Right forelimb (tissue), 1 donor: Measurements from ENCODE around the gene MUS81.

Experiments
- DNase-seq: peaks from one replicate; pipeline ENCODE4 v3.0.0-alpha.2; 2018

MUS81 gene

DNA sequence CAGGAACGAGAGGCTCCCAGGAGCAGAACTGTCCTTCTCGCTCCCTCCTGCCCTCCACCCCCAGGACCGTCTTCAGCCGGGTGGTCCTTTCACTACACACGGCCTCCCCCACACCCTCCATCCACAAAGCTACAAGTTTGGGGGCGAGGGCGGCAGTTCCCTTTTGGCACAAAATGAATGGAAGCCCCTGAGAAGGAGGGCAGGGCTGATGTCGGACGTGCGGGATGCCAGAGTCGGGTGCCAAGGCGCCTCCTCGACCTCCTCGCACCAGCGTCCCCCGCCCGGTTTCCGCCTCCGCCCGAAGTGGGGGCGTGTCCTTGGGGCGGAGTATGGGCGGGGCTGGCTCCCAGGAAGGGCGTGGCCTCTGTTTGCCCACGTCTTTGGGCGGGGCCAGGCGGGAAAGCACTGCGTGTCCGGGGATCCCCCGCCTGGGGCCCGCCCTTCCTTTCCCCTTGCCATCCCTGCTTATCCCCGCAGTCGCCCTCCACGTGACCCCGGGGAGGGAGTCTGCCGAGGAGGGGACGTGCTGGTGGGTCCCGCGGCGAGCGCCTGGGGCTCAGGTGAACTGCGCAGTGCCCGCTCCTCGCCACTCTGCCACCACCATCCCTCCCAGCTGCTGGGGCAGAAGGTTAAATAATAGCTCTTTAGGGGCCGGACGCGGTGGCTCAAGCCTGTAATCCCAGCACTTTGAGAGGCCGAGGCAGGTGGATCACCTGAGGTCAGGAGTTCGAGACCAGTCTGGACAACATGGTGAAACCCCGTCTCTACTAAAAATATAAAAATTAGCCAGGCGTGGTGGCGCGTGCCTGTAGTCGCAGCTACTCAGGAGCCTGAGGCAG, 13.3 kb downstream of the MUS81 start:
- DNase-seq: peak; percentile 97

- no peak for DNase-seq
Observed at GRCh38 chr11:65879617-65880016, 19.4 kb downstream of the MUS81 start, which contains the start of gene CTSW. Gene CTSW, plus strand, starts transcription at chr11:65879837. Its CDS starts 18 bp downstream, at chr11:65879855.

GRCh38 chr11:65880027-65880426, 19.8 kb downstream of the MUS81 start:
- DNase-seq: no peak

- no peak for DNase-seq
Observed at GRCh38 chr11:65880844-65881421, 20.7 kb downstream of the MUS81 start.

- DNase-seq: peak; percentile 37
Observed at GRCh38 chr11:65882120-65883057, 22.2 kb downstream of the MUS81 start.

GRCh38 chr11:65883058-65883761, 23.0 kb downstream of the MUS81 start:
- no peak for DNase-seq

- peak; percentile 46 for DNase-seq
Observed at GRCh38 chr11:65883786-65884715, 23.8 kb downstream of the MUS81 start.

GRCh38 chr11:65884716-65885092, 24.5 kb downstream of the MUS81 start:
- DNase-seq: peak; percentile 85

- DNase-seq: no peak
Observed at GRCh38 chr11:65885231-65885630, 25.0 kb downstream of the MUS81 start.

DNA sequence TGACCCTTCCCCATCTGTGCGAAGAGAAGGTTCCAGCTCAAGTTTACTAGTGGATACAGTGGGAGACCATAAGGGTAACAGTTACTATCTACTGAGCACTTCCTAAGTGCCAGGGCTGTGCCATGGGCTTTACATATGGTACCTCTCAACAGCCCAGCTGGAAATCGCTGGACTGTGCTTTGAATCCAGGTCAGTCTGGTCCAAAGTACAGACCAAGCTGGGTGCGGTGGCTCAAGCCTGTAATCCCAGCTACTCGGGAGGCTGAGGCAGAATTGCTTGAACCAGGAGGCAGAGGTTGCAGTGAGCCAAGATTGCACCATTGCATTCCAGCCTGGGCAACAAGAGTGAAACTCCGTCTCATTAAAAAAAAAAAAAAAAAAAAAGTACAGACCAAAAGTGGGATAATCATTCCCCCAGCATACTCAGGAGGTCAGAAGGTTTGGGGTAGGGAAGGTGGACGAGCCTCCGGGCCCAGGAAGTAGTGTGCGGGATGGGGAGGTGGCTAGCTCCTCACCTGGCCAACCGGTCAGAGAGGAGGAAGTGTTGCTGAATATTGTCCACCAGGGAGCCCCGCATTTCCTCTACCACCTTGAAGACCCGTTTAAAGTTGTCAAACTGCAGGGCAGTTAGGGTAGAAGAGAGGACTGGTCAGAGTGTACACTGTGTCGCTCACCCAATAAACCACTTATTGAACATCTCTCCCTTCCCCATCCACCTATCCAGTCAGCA, 25.7 kb downstream of the MUS81 start:
- no peak for DNase-seq

GRCh38 chr11:65886826-65887722, 26.8 kb downstream of the MUS81 start:
- peak; percentile 40 for DNase-seq

- DNase-seq: peak; percentile 37
Observed at GRCh38 chr11:65887723-65888162, 27.5 kb downstream of the MUS81 start.

DNA sequence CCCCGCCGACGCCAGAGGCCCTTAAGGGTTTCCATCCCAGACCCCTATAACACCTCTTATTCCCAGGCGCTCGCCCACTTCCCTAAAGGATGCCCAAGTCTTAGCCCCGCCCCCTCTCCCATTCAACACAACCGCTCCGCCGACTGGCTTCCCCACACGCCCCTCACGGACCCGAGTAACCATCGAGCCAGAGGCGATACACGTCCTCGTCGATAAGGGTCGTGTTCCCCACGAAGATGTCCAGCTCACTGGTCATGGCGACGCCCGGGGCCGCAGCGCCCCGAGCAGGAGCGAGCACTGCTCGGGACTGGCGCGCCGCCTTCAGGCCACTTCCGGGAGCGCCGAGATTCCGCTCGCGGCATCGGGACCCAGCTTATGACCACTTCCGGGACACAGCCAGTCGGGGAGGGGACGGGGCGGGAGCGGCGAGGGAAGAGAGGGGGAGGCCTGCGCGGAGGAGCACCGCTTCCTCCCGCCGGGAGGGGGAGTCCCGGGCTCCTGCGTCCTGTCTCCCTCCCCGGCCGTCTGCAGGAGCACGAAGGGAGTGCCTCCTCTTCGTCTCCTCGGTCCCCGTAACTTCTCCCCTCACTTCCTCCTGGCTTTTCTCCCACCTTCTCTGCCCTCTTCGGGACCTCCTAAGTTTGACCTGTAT, 28.1 kb downstream of the MUS81 start, which contains the start of gene FIBP:
Gene FIBP (minus strand): TSS at position 309 of the 652 bp plus-strand sequence. CDS start 53 bp downstream, at position 256.
- peak; percentile 99 for DNase-seq

GRCh38 chr11:65890324-65891218, 30.3 kb downstream of the MUS81 start, which contains the start of gene CCDC85B:
Gene CCDC85B, plus strand, starts transcription at chr11:65890673. Its CDS starts 111 bp downstream, at chr11:65890784.
- DNase-seq: peak; percentile 99

DNA sequence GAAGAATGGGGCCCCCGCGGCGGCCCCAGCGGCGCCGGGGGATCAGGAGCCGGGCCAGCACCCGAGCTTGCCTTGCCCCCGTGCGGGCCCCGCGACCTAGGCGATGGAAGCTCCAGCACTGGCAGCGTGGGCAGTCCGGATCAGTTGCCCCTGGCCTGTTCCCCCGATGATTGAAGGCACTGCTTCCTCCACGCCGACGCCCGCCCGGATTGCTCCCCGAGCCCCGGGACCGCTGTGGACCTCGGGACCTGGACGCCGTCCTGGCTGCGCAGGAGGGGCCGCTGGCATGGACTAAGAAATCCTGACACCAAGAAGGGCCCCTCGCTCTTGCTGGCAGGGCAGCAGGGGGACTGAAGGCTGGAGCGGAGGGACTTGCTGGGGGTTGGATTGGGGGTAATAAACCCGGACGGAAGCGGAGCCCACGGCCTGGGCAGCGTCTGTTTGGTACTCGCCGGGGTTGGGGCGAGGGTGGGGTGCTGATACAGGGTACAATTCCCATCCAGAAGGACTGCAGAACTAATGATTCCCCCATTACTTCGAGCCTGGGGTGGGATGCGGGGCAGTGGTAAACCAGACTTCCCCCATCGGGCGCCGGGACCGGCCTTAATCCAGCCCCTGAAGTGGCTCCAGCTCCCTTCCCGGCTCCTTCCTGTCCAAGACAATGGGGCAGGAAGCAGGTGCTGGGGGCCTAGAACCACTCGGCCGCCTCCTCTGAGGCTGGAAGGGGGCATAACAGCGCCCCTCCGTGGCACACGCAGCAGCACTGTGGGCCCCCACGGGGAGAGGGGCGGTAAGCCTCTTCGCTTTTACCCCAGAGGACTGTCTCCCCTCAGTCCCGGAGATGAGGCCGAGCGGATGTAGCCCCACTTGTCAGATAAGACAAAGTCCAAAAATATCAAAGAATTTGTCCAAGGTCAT, 31.2 kb downstream of the MUS81 start:
- peak; percentile 52 for DNase-seq

DNA sequence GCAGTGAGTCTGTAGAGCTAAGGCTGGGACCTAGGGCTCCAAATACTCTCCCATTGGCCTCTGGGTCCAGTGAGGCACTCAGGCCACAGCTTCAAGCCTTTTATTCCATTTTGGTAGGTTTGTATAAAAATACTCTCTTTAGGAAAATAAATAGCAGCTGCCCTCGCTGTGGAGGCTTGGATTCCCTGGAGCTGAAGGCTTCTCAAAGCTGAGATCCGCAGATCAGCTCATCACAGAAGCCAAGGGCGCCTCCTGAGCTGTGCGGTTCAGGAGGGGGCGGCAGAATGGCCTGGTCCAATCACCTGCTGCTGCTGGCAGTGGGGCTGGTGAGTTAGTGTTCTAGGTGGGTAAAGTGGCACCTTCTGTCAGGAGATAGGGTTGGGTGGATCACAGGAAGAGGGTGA, 31.9 kb downstream of the MUS81 start:
- peak; percentile 36 for DNase-seq
